Activated gamma-delta T cell (primary cell): Measurements from ENCODE around the gene PSMC2.

ENCODE experiments used
- DNase-seq: peaks from one replicate; lab custom pipeline; 2025; lab: John Stamatoyannopoulos, UW
- total RNA-seq, 2 donors: gene quantifications; one replicate each; lab custom pipeline; 2026; lab: John Stamatoyannopoulos, UW

Gene PSMC2
- 82.2 to 91.9 reads per million in 2 donors for total RNA-seq

DNA sequence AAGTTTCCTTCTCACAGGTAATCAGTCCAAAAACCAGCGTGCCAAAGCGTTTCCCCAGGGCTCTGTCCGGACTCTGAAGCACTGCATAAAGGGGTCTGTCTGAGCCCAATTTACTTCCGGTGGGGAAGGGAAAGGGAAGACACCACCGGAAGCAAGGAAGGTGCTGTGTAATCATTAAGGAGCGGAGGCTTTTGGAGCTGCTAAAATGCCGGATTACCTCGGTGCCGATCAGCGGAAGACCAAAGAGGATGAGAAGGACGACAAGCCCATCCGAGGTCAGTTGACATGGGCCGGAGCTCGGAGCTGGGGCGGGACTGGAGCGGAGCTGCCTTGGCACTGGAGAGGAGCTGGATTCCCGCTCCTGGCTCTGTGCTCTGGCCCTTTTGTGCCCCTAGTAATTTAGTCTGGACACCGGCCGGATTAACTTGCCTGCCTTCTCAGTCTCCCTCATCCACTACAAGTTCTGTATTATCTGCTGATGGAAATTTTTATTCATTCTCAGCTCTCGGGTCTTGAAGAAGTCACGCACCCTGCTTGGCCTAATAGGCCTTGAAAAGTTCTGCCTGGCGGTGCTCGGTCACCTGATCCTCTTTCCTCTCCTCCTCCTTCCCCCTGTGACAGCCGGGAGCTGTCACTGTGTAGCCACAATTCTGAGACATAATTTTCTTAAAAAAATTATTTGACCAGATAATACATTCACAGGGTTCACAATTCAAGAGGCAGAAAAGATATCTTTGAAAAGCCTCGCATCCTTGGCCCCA, at the start of gene PSMC2:
Gene PSMC2, plus strand, starts transcription at position 137 of the 761 bp plus-strand sequence. Its CDS starts 69 bp downstream, at position 206.
- DNase-seq: peak; percentile 10

DNA sequence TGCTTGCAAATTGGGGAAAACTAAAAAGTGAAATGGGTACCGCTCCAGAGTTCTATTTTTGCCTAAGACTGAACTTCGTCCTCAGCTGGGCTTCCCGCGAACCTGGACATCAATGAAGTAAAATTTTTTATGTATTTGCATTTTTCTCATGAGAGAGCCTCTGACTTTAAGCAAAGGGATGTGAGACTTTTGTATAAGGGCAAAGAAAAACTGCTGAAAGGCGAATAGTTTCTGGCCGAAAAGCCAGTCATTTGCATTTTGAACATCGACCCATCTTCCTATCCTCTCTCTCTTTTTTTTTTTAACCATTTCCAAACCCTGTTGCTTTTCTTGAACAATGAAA, 49.6 kb upstream of the PSMC2 start:
- no peak for DNase-seq

- DNase-seq: no peak
Measured at GRCh38 chr7:103299660-103300059, 47.8 kb upstream of the PSMC2 start.

DNA sequence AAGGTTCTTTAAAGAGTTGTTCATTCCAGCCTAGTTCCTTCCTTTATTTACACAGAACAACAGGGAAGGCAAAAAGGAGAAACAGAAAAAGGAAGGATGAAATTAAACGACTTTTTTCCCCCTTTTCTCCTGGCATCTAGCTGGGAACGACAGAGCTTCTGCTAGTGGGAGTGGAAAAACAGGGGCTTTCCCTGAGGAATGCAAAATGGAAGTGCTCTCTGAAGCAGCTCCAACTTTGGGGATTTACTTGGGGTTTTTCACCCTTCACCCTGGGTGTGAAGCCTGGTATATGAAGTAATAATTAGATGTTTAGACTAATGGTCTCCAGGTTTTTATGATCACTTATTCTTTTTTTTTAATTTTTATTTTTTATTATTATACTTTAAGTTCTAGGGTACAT, 46.0 kb upstream of the PSMC2 start:
- DNase-seq: no peak

GRCh38 chr7:103307503-103308231, 39.8 kb upstream of the PSMC2 start:
- DNase-seq: no peak

- no peak for DNase-seq
Measured at GRCh38 chr7:103314852-103315251, 32.6 kb upstream of the PSMC2 start.

DNA sequence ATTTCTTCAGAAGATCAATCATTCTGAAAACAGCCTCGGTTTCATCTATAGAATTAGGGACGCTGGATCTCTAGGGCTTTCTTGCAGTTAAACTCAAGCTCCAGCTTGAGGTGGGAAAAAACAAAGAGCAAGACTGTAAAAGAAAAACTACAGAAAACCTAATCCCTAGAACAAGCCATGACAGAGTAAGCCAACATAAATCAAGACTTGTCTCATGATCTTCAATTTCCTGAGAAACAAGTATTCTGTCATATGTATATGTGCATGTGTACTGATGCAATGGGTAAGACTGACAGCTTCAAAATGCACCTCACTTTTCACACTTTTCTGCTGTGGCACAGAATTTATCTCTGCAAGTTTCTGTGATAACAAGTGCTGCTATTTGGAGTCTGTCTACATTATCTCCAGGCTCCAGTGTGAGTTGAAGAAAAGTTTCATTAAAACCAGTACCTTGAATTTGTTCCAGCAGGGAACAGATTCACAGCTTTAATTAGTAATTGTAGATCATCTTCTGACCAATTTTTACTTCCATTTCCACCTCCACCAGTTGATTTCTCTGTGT, 31.0 kb upstream of the PSMC2 start:
- DNase-seq: no peak

DNA sequence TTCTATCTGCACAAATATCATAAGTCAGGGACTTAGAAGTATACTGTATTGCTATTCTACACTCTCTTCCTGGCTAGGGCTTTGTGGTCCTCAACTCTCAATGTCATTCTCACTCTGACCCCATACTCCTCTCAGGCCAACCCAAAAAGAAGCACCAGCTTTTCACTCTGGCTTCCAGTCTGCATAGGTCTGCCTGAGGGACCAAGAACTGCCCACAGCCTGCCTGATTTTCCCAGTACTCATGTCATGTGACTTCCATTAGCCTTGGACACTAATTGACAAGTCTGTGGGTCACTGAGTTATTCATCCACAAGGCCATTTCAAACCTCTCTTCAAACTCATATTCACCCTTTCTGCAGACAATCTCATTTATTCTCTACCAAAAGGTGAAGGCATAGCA, 30.4 kb upstream of the PSMC2 start:
- no peak for DNase-seq

DNA sequence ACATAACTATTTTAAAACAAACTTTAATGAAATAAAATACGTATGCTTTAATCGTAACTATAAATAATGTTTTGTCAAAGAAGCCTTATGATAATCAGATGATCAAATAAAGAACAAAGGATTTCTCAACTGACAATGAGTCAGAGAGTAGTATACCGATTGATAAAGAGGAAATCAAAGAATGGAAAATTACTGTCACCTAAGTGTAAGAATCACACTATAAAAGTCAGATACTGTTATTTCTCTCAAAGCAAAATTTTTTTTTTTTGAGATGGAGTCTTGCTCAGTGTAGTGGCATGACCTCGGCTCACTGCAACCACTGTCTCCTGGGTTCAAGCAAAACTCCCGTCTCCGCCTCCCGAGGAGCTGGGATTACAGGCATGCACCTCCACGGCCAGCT, 21.7 kb upstream of the PSMC2 start:
- DNase-seq: no peak

DNA sequence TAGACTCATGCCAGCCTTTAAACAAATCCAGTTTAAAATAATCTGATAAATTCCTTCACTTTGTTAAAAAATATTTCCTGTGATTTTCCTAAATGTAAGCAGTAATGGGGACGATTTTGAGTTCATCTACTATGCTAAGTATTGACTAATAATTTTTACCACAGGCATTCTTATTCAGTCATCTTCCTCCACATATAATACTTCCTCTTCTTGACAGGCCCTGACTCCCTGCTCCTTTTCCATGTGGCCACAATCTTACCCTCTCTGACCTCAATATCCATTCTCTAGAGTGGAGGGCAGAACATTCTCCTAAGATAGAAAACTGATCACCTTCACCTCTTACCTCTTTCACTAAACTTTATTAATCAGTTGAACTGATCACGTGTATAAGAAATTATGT, 10.7 kb upstream of the PSMC2 start:
- no peak for DNase-seq

DNA sequence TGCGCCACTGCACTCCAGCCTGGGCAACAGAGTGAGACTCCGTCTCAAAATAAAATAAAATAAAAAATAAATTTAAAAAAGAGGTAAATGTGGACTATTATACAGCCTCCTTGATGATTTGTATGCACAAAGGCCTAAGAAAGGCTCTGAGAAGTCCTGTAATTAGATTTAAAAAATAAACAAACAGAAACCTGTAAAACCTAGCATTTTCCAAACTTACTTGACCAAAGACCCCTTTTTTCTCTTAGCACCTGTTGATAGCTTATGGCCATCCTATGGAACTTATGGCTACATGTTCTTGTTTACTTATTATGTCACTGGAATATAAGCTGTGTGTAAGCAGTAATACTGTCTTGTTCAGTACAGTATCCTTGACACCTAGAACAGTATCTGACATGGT, 8.6 kb upstream of the PSMC2 start:
- DNase-seq: no peak

- no peak for DNase-seq
Measured at GRCh38 chr7:103341466-103341865, 6.0 kb upstream of the PSMC2 start.

- no peak for DNase-seq
Measured at GRCh38 chr7:103343332-103343731, 4.1 kb upstream of the PSMC2 start.

DNA sequence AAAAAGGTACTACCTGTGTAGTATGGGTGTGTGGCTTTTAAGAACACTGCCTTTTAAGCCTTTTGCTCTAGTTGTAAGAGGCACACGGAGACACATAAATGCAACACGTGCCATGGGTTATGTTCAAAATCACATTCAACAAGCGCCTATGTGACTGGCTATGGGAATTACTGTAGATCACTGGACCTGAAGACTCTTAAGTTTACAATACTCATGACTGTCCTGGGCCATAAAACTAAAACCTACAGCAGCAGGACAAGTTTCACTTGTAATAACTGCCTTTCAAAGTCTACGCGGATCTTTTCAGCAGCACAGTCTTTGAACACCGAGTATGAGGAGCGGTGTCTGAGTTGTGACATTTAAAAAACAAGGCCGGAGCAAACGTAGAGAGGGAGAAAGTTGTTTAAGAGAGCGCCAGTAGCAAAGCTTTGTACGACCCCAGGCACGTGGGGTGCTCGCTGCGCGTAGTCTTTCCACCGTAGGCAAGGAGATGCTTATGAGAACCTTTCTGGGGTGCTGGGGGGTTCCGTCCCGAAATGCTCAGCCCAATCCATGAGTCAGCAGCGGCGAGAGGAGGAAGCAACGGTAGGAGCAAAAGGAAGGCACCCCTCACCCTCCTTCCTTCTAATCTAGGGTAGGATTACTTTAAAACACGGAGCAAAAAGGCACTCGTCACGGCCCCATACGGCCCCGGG, 3.5 kb upstream of the PSMC2 start:
- no peak for DNase-seq

- peak; percentile 41 for DNase-seq
Measured at GRCh38 chr7:103344453-103345149, 2.8 kb upstream of the PSMC2 start, which contains the start of gene DNAJC2. Gene DNAJC2 (minus strand): TSS chr7:103344767. CDS start chr7:103344622, 145 bp downstream.

DNA sequence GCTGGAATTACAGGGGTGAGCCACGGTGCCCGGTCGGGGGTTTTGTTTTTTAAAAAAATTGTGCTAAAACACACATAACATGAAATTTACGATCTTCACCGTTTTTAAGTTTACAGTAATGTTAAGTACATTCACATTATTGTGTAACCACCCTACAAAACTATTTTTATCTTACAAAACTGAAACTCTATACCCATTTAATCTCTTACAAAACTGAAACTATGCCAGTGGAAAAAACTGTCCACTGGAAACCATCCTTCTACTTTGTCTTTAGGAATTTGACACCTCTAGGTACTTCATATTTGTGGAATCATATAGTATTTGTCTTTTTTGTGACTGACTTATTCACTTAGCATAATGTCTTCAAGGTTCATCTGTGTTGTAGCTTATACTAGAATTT, 1.0 kb upstream of the PSMC2 start:
- no peak for DNase-seq

DNA sequence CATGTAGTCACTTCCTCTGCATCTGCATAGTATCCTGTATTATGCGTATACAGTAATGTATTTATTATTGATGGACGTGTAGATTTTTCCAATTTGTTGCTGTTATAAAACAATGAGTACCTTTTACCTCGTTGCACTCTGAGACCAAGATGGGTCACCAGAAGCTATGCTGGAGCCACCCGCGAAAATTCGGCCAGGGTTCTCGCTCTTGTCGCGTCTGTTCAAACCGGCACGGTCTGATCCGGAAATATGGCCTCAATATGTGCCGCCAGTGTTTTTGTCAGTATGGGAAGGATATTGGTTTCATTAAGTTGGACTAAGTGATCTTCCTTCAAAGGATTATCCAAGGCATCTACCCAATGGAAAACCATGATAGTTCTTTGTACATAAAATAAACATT, 1.0 kb downstream of the PSMC2 start:
- no peak for DNase-seq

GRCh38 chr7:103348959-103349358, 1.5 kb downstream of the PSMC2 start:
- no peak for DNase-seq

- no peak for DNase-seq
Measured at GRCh38 chr7:103349805-103350204, 2.4 kb downstream of the PSMC2 start.

- DNase-seq: no peak
Measured at GRCh38 chr7:103369432-103369831, 22.0 kb downstream of the PSMC2 start.

GRCh38 chr7:103373866-103374643, 26.6 kb downstream of the PSMC2 start:
- DNase-seq: no peak
